HCT116 (cell line): ENCODE data around the gene SMAD2. TPM values are rescaled to one million over a fixed set of nuclear protein-coding genes. Genes with fewer than 3 reads are reported as not detected.

Experiments used
- ATAC-seq: fragments of 200-7000 bp; cut with Tn5 transposase; 2 replicates; pipeline ENCODE4 v1.9.1; 2020; ENCODE audit warnings: mild to moderate bottlenecking, moderate library complexity
- BruUV-seq: library from RNA; stranded (reverse); fragments of 400-500 nt; replicated peaks from 2 replicates; lab custom pipeline; 2021; lab: Mats Ljungman, UMichigan
- CTCF ChIA-PET: fragments of 300-600 bp; sonication (Branson Sonifier 250); formaldehyde crosslinking; loops from one replicate; lab custom pipeline; 2021; ENCODE audit warnings: antibody characterized with exemption; lab: Charles Lee
- POLR2A ChIA-PET: fragments of 300-600, 350-600 bp; sonication (Branson Sonifier 250); formaldehyde crosslinking; loops from one replicate; lab custom pipeline; 2021; ENCODE audit warnings: antibody characterized with exemption; lab: Charles Lee
- RAD21 ChIA-PET, 2 experiments: fragments of 300-600 bp; sonication (Branson Sonifier 250); formaldehyde crosslinking; loops; one replicate each; lab custom pipeline; 2023; ENCODE audit warnings: low total read pairs in 2 of 2; ENCODE audit not compliant: uncharacterized antibody in 2 of 2, unreplicated experiment in 2 of 2, low non-redundant PET in 1 of 2; lab: Charles Lee
- DNase-seq: peaks from one replicate; pipeline ENCODE4 v3.0.0-alpha.2; 2010; ENCODE audit warnings: low read depth, low spot score
- H2AFZ ChIP-seq: fragments of 200-600 bp; shearing (Covaris generic), sonication (generic); 2 replicates; pipeline ENCODE4 v1.6.1; 2017; ENCODE audit warnings: low read depth, mixed run types, mixed read lengths, antibody characterized with exemption, low read length; ENCODE audit not compliant: poor library complexity, severe bottlenecking
- H3K27ac ChIP-seq: 2 replicates; pipeline ENCODE4 v1.5.1; 2012; ENCODE audit warnings: low read depth, low read length
- H3K27me3 ChIP-seq: fragments of 200-600 bp; sonication (generic); 2 replicates; pipeline ENCODE4 v1.6.1; 2016; ENCODE audit warnings: mixed run types, low read length, mixed read lengths; ENCODE audit not compliant: insufficient read depth
- H3K36me3 ChIP-seq, 2 experiments: fragments of 200-500 bp in 1 of 2; fragments of 200-600 bp in 1 of 2; sonication (Bioruptor generic) in 1 of 2; sonication (generic) in 1 of 2; 2 replicates each; pipeline versions ENCODE4 v1.5.1 to v1.6.1; 2014 to 2016; ENCODE audit warnings: low read length in 2 of 2, inconsistent platforms in 1 of 2, mixed read lengths in 1 of 2, mixed run types in 1 of 2; ENCODE audit not compliant: insufficient read depth in 2 of 2, control insufficient read depth in 1 of 2
- H3K4me1 ChIP-seq, 2 experiments: fragments of 200-600 bp in 1 of 2; sonication (generic) in 1 of 2; 2 replicates each; pipeline versions ENCODE4 v1.5.1 to v1.6.1; 2012 to 2017; ENCODE audit warnings: low read length in 2 of 2, inconsistent platforms in 1 of 2, mild to moderate bottlenecking in 1 of 2, mixed read lengths in 1 of 2, mixed run types in 1 of 2, moderate library complexity in 1 of 2; ENCODE audit not compliant: insufficient read depth in 2 of 2, control insufficient read depth in 1 of 2
- H3K4me2 ChIP-seq: fragments of 200-600 bp; sonication (generic); 2 replicates; pipeline ENCODE4 v1.6.1; 2017; ENCODE audit warnings: mixed run types, low read length, mixed read lengths
- H3K4me3 ChIP-seq, 2 experiments: fragments of 200-600 bp in 1 of 2; sonication (generic) in 1 of 2; replicated peaks in 1 of 2; 2 replicates each; pipeline ENCODE4 v1.5.1; 2011 to 2016; ENCODE audit warnings: low read length in 2 of 2, control low read depth in 1 of 2, low read depth in 1 of 2, mild to moderate bottlenecking in 1 of 2, mixed read lengths in 1 of 2, mixed run types in 1 of 2
- H3K79me2 ChIP-seq: fragments of 200-600 bp; sonication (generic); 2 replicates; pipeline ENCODE4 v1.6.1; 2017; ENCODE audit warnings: mild to moderate bottlenecking, mixed run types, low read length, moderate library complexity, mixed read lengths; ENCODE audit not compliant: insufficient read depth
- H3K9ac ChIP-seq: fragments of 200-600 bp; sonication (generic); 2 replicates; pipeline ENCODE4 v1.6.1; 2016; ENCODE audit warnings: low read length, mixed read lengths
- H3K9me2 ChIP-seq: fragments of 200-600 bp; sonication (generic), shearing (Covaris generic); 2 replicates; pipeline ENCODE4 v1.6.1; 2017; ENCODE audit warnings: mixed run types, mild to moderate bottlenecking, moderate library complexity; ENCODE audit not compliant: insufficient read depth
- H3K9me3 ChIP-seq, 2 experiments: fragments of 200-500 bp in 1 of 2; fragments of 200-600 bp in 1 of 2; sonication (Bioruptor generic) in 1 of 2; sonication (generic) in 1 of 2; 2 replicates each; pipeline ENCODE4 v1.6.1; 2014 to 2017; ENCODE audit warnings: low read length in 2 of 2, mixed read lengths in 2 of 2, inconsistent platforms in 1 of 2, low read depth in 1 of 2, mild to moderate bottlenecking in 1 of 2, mixed run types in 1 of 2, moderate library complexity in 1 of 2; ENCODE audit not compliant: control insufficient read depth in 1 of 2, insufficient read depth in 1 of 2
- H4K20me1 ChIP-seq: fragments of 200-600 bp; sonication (generic), shearing (Covaris generic); 2 replicates; pipeline ENCODE4 v1.6.1; 2017; ENCODE audit warnings: mixed run types, mild to moderate bottlenecking, moderate library complexity; ENCODE audit not compliant: insufficient read depth
- JUND ChIP-seq: IDR thresholded peaks from 2 replicates; pipeline ENCODE4 v1.6.1; 2012
- SIN3A ChIP-seq: IDR thresholded peaks from 2 replicates; pipeline ENCODE4 v1.6.1; 2012; ENCODE audit warnings: low read depth
- SP1 ChIP-seq: IDR thresholded peaks from 2 replicates; pipeline ENCODE4 v1.6.1; 2012; ENCODE audit warnings: low read depth
- intact Hi-C: fragments of 100-400 bp; cut with micrococcal nuclease; formaldehyde crosslinking; loops from 2 replicates; pipeline ENCODE4 v1.10.0; 2022
- total RNA-seq: library from RNA; stranded (reverse); gene quantifications from one replicate; pipeline ENCODE4 v1.2.1, GENCODE V29; 2021; ENCODE audit not compliant: unreplicated experiment
- TF ChIP-seq, protein P1 (sequence below): IDR thresholded peaks from 2 replicates; pipeline ENCODE4 v1.6.1; 2011; ENCODE audit warnings: mild to moderate bottlenecking, low read length, moderate library complexity; ENCODE audit not compliant: insufficient replicate concordance; ENCODE audit errors: extremely low read depth

The SMAD2 gene
- total RNA-seq, 1 experiment from 2014 or later, result 130 TPM

DNA sequence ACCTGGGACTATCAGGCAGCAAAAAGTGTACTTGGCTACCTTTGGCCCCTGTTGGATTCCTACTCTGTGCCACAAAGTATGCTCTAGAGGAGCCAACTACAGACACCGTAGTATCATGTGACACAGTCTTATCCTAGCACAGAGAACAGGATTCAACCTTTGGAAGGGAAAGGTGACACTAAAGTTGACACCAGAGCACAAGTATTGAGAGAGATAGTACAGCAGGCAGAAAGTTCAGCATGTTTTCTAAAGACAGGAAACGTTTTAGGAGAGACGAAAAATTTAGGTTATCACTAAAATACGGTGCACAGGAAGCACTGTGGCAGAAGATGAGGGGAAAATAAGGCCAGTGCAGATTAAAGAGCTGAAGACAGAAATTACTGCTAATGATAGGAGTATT lies 18.6 kb downstream of the SMAD2 start:
- no peaks in the 10 kb centered on the region for H3K27me3 ChIP-seq
- peaks cover 0 to 3% of the 10 kb centered on the region in 2 experiments; a peak in 1 of 4 replicates for H3K4me1 ChIP-seq
- CTCF ChIA-PET, result no interaction called here
- no TSS peak for BruUV-seq
- H3K4me3 ChIP-seq, result no peak overlapping the region
- RAD21 ChIA-PET, result no interaction called here
- no peak overlapping the region for H3K4me2 ChIP-seq
- TF ChIP-seq SIN3A, result no peak
- peaks cover 0 to 11% of the 10 kb centered on the region in 2 experiments; a peak in 1 of 4 replicates for H3K9me3 ChIP-seq
- H3K27ac ChIP-seq, result no peak overlapping the region
- POLR2A ChIA-PET, result no interaction called here
- H4K20me1 ChIP-seq, result peaks cover 10% of the 10 kb centered on the region; the same call in 1 of the 2 replicates
- no peak overlapping the region for H3K9ac ChIP-seq
- intact Hi-C loops, result no loop called here
- H3K79me2 ChIP-seq, result peaks cover 95% of the 10 kb centered on the region
- peaks cover 0 to 3% of the 10 kb centered on the region in 2 experiments; a peak in 1 of 4 replicates for H3K36me3 ChIP-seq
- ATAC-seq, result no peak
- no peak for DNase-seq
- no peak overlapping the region for H2AFZ ChIP-seq
- no peaks in the 10 kb centered on the region for H3K9me2 ChIP-seq

DNA sequence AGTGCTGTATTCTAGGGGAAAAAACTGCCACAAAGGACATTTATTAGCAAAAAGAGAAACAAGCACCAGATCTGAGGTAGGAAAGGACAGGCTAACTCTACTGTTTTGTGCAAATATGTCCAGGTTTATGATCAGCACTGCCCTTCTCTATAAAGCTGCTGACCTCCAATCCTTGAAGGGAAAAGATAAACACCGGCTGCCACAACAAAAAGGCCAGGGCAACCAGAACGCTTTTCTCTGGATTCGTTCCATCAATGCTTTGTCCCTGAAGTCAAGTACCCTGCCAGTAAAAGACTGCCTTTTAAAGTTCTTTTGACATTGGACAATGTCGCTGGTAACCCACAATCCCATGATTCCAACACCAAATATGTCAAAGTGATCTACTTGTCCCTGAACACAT lies 21.0 kb downstream of the SMAD2 start:
- RAD21 ChIA-PET, result no interaction called here
- no peaks in the 10 kb centered on the region; the same call in 1 of the 2 replicates for H4K20me1 ChIP-seq
- CTCF ChIA-PET, result no interaction called here

More for the DNA sequence above, 21.0 kb downstream of the SMAD2 start:
- intact Hi-C loops, result no loop called here
- Histone ChIP-seq H3K27ac (no peak overlapping the region), H3K9me3 (peaks cover 11 to 20% of the 10 kb centered on the region in 2 experiments; a peak in 2 of 4 replicates), H2AFZ (no peak overlapping the region), H3K9me2 (no peaks in the 10 kb centered on the region), H3K36me3 (peaks cover 0 to 12% of the 10 kb centered on the region in 2 experiments; a peak in 1 of 4 replicates), H3K27me3 (no peaks in the 10 kb centered on the region), H3K4me2 (no peak overlapping the region), H3K4me3 (no peak overlapping the region), H3K79me2 (peaks cover 95% of the 10 kb centered on the region), H3K9ac (no peak overlapping the region), H3K4me1 (no peaks in the 10 kb centered on the region)
- DNase-seq (no peak), ATAC-seq (no peak)
- POLR2A ChIA-PET, result no interaction called here
- BruUV-seq, result no TSS peak
- TF ChIP-seq SP1 (no peak), JUND (no peak)
- TF ChIP-seq, protein P1, sequence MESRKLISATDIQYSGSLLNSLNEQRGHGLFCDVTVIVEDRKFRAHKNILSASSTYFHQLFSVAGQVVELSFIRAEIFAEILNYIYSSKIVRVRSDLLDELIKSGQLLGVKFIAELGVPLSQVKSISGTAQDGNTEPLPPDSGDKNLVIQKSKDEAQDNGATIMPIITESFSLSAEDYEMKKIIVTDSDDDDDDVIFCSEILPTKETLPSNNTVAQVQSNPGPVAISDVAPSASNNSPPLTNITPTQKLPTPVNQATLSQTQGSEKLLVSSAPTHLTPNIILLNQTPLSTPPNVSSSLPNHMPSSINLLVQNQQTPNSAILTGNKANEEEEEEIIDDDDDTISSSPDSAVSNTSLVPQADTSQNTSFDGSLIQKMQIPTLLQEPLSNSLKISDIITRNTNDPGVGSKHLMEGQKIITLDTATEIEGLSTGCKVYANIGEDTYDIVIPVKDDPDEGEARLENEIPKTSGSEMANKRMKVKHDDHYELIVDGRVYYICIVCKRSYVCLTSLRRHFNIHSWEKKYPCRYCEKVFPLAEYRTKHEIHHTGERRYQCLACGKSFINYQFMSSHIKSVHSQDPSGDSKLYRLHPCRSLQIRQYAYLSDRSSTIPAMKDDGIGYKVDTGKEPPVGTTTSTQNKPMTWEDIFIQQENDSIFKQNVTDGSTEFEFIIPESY, result no peak
